C1 segment of cervical spinal cord (tissue), 14 donors: ENCODE data around the gene HEYL.

Source experiments
- DNase-seq, 14 donors: peaks; one replicate each; lab custom pipeline; 2025; lab: John Stamatoyannopoulos, UW

The HEYL gene

GRCh38 chr1:39640861-39641260, 1.4 kb upstream of the HEYL start:
- DNase-seq = no peak

- no peak for DNase-seq
Measured at GRCh38 chr1:39638965-39639304, 508 bp downstream of the HEYL start.

GRCh38 chr1:39637361-39637760, 2.1 kb downstream of the HEYL start:
- no peak for DNase-seq

- no peak for DNase-seq
Measured at GRCh38 chr1:39635871-39636210, 3.6 kb downstream of the HEYL start.

- DNase-seq = no peak
Measured at GRCh38 chr1:39635205-39635870, 4.1 kb downstream of the HEYL start.

- no peak for DNase-seq
Measured at GRCh38 chr1:39633422-39633821, 6.0 kb downstream of the HEYL start.

- DNase-seq = peak in 1 of 14 donors; percentile 39
Measured at GRCh38 chr1:39632682-39633417, 6.6 kb downstream of the HEYL start.

GRCh38 chr1:39632323-39632681, 7.1 kb downstream of the HEYL start:
- no peak for DNase-seq

- DNase-seq = no peak
Measured at GRCh38 chr1:39631361-39632322, 7.8 kb downstream of the HEYL start.

- DNase-seq = no peak
Measured at GRCh38 chr1:39628807-39629350, 10.6 kb downstream of the HEYL start.

GRCh38 chr1:39626646-39627045, 12.8 kb downstream of the HEYL start:
- peak in 4 of 14 donors; percentile 10 to 27 (median 25) for DNase-seq

- peak in 10 of 14 donors; percentile 6 to 87 (median 62) for DNase-seq
Measured at GRCh38 chr1:39625462-39626273, 13.8 kb downstream of the HEYL start.

- no peak for DNase-seq
Measured at GRCh38 chr1:39625009-39625408, 14.4 kb downstream of the HEYL start.

- peak in 8 of 14 donors; percentile 9 to 64 (median 40) for DNase-seq
Measured at GRCh38 chr1:39623053-39623452, 16.4 kb downstream of the HEYL start.

- DNase-seq = no peak
Measured at GRCh38 chr1:39622427-39622826, 17.0 kb downstream of the HEYL start.

GRCh38 chr1:39620659-39621165, 18.7 kb downstream of the HEYL start:
- no peak for DNase-seq

- DNase-seq = no peak
Measured at GRCh38 chr1:39617488-39618049, 21.9 kb downstream of the HEYL start.

GRCh38 chr1:39615086-39615673, 24.3 kb downstream of the HEYL start:
- no peak for DNase-seq

GRCh38 chr1:39614488-39614887, 25.0 kb downstream of the HEYL start:
- DNase-seq = no peak

GRCh38 chr1:39613250-39613649, 26.2 kb downstream of the HEYL start:
- DNase-seq = no peak
